ENCODE results near the gene GPR68. TPM values are rescaled to one million over a fixed set of nuclear protein-coding genes. Genes with fewer than 3 reads are reported as not detected.

GPR68 gene
- total RNA-seq, 4 donors from 2014 or later = 0.21 to 4.1 (median 0.52) TPM

GRCh38 chr14:91284146-91284790, 39.8 kb upstream of the GPR68 start:
- 63 to 68% methylated on average over 13 of the region's 13 CpGs for WGBS, 2 donors
- peaks cover 0 to 5% (median 0%) of the 10 kb centered on the region in 4 donors for H3K9me3 ChIP-seq
- no peak overlapping the region for H3K4me3 ChIP-seq
- peaks cover 0 to 5% (median 0%) of the 10 kb centered on the region in 3 donors for H3K36me3 ChIP-seq
- DNase-seq (ENCODE audit: low spot score in 2 of 2) = no peak
- TF ChIP-seq EP300 (IDR thresholded peaks at IDR 0.05) (no peak), POLR2A (IDR thresholded peaks at IDR 0.05) (no peak), CTCF (IDR thresholded peaks at IDR 0.05) (no peak)
- H3K27ac ChIP-seq = no peak overlapping the region
- no peaks in the 10 kb centered on the region for H3K4me1 ChIP-seq
- H3K27me3 ChIP-seq = no peaks in the 10 kb centered on the region

DNA sequence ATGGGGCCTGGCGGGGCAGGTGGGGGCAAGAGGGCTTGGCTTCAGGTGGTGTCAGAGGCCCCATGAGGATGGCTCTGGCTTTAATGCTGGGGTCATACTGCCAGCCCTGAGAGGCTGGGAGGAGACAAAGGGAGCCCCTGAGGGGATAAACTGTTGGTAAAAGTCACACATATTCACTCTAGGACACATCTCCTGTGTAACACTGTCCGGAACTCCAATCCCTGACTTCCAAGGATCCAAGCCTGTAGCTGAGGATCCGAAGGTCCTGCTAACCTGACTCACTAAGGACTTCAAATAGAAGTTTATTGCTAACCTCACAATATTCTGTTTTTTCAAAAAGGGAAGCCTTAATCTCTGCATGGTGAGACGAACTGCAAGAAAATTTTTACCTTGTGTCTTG, 39.2 kb upstream of the GPR68 start:
- H3K36me3 ChIP-seq = peaks cover 0 to 5% (median 0%) of the 10 kb centered on the region in 3 donors
- no peaks in the 10 kb centered on the region for H3K27me3 ChIP-seq
- H3K4me3 ChIP-seq = no peak overlapping the region
- no peak overlapping the region for H3K27ac ChIP-seq
- no peaks in the 10 kb centered on the region for H3K4me1 ChIP-seq
- peaks cover 0 to 5% (median 0%) of the 10 kb centered on the region in 4 donors for H3K9me3 ChIP-seq
- 87% methylated on average over 4 of the region's 4 CpGs for WGBS, 2 donors
- no peak for DNase-seq (ENCODE audit: low spot score in 2 of 2)
- TF ChIP-seq EP300 (IDR thresholded peaks at IDR 0.05) (no peak), POLR2A (IDR thresholded peaks at IDR 0.05) (no peak), CTCF (IDR thresholded peaks at IDR 0.05) (no peak)

DNA sequence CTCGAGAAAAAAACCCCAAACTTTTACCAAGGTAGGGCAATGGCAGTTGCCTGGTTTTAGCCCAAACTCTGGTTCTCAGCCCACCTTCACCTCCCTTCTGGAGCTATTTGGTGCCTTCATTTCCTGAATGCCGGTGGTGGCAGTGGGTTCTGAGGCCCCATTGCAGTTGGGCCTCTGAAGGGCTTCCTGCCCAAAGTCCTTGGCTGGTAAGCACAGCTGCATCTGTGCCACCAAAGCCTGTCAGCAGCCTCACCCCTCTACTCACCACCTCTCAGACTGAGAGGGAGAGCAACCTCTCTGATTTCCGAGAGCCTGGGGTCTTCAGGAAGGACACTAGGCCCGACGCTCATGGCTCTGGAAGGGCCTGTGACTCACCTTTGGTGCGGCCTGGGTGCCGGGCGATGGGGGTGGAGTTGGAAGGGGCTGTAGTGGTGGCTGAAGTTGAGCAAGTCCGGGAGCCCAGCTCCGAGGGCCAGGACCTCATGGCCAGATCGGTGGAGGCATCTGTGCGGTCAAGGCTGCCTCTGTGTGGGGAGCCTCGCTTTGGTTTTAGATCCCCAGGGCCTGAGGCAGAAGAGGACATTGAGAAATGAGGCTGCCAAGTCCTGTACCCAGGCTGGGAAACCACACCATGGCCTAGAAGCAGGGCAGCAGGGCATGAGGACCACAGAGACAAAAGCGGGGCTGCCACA, 38.6 kb upstream of the GPR68 start:
- Histone ChIP-seq H3K36me3 (peaks cover 0 to 5% (median 0%) of the 10 kb centered on the region in 3 donors), H3K27me3 (no peaks in the 10 kb centered on the region), H3K27ac (no peak overlapping the region), H3K4me3 (no peak overlapping the region), H3K9me3 (peaks cover 0 to 5% (median 0%) of the 10 kb centered on the region in 4 donors), H3K4me1 (no peaks in the 10 kb centered on the region)
- TF ChIP-seq CTCF (IDR thresholded peaks at IDR 0.05) = no peak
- no peak for TF ChIP-seq EP300 (IDR thresholded peaks at IDR 0.05)
- TF ChIP-seq POLR2A (IDR thresholded peaks at IDR 0.05) = no peak
- WGBS, 2 donors = 94 to 96% methylated on average over 9 to 14 of the region's 14 CpGs
- no peak for DNase-seq (ENCODE audit: low spot score in 2 of 2)

GRCh38 chr14:91281346-91281745, 36.8 kb upstream of the GPR68 start:
- H3K27me3 ChIP-seq = no peaks in the 10 kb centered on the region
- no peak for TF ChIP-seq POLR2A (IDR thresholded peaks at IDR 0.05)
- TF ChIP-seq EP300 (IDR thresholded peaks at IDR 0.05) = no peak
- no peak for TF ChIP-seq CTCF (IDR thresholded peaks at IDR 0.05)
- peaks cover 0 to 5% (median 0%) of the 10 kb centered on the region in 4 donors for H3K9me3 ChIP-seq
- no peaks in the 10 kb centered on the region for H3K4me1 ChIP-seq
- WGBS, 2 donors = 89 to 93% methylated on average over 8 to 9 of the region's 9 CpGs
- peaks cover 0 to 5% (median 0%) of the 10 kb centered on the region in 3 donors for H3K36me3 ChIP-seq
- no peak overlapping the region for H3K4me3 ChIP-seq
- no peak for DNase-seq (ENCODE audit: low spot score in 2 of 2)
- no peak overlapping the region for H3K27ac ChIP-seq

GRCh38 chr14:91280129-91280528, 35.6 kb upstream of the GPR68 start:
- Histone ChIP-seq H3K27me3 (no peaks in the 10 kb centered on the region), H3K36me3 (peaks cover 0 to 5% (median 0%) of the 10 kb centered on the region in 3 donors), H3K4me3 (no peak overlapping the region), H3K4me1 (no peaks in the 10 kb centered on the region), H3K27ac (no peak overlapping the region), H3K9me3 (peaks cover 0 to 5% (median 0%) of the 10 kb centered on the region in 4 donors)
- no peak for TF ChIP-seq EP300 (IDR thresholded peaks at IDR 0.05)
- TF ChIP-seq CTCF (IDR thresholded peaks at IDR 0.05) = no peak
- TF ChIP-seq POLR2A (IDR thresholded peaks at IDR 0.05) = no peak
- 80 to 89% methylated on average over 5 of the region's 5 CpGs for WGBS, 2 donors
- no peak for DNase-seq (ENCODE audit: low spot score in 2 of 2)
